Activated T-cell treated with anti-CD3 and anti-CD28 coated beads for 1 hour (primary cell): ENCODE measurements around the gene ATG5.
"Not testable (repeated sequence)": the region's sequence is repeated elsewhere in the genome, so short reads cannot be mapped to it uniquely, and the experiment has no call there.

Source experiments
- DNase-seq: peaks from one replicate; pipeline ENCODE4 v3.0.0-alpha.2; 2020; ENCODE audit warnings: low read depth

Gene ATG5

DNA sequence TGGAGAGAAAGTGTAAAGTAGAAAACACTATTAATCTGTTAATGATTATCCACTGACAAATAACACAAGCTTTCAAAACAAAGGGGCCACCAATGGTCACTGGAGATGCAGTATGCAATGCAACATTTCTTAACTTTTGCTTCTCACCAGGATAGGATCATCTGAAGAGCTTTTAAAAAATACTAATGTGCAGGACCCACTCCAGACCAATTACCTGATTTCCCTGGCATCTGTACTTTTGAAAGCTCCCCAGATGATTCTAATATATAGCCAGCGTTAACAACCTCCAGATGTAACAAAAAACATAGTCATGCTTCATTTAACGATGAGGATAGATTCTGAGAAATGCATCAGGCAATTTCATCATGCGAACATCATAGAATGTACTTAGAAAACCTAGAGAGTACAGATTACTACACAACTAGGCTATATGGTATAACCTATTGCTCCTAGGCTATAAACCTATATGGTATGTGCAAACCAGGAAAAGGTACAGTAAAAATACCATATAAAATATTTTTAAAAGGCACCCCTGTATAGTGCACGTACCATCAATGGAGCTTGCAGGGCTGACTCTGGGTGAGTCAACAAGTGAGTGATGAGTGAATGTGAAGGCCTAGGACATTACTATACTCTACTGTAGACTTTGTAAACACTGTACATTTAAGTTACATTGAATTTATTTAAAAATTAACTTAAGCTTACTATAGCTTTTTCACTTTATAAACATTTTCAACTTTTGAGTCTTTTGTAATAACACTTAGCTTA lies 69.2 kb downstream of the ATG5 start:
- DNase-seq: no peak

DNA sequence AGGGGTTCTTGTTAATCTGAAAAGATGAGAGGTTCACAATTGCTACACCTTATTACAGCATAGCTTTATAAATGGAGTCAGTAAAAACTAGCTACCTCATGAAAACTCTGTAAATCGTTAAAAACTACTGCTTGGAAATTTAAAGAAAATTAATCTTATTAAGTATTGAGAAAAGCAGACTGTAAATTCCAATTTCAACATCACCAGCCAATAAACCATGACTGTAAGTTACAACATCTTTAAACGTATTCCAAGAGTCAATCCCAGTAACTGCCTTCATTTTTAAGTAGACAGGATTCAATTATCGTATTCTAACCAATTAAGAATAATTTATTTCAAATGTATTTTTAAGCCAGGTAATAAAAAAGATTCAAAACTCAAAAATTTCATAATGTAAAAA lies 70.3 kb downstream of the ATG5 start:
- no peak for DNase-seq

DNA sequence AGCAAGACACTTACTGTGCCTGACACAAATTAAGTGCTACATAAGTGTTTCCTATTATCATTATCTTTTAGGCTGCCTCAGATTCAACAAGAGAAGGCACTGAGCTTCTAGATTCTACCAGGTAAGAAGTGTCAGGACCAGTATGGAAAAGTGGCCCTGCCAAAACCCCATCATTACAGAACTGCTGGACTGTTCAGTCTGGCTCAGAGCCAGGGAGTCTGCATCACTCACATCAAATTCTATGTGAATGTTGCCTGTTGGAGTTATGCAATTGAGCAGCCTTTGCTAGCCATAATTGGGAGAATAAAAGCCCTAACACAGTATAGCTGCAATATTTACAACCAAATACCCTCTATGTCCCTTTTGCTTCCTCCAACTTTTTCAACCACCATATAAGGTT lies 70.9 kb downstream of the ATG5 start:
- DNase-seq: no peak

DNA sequence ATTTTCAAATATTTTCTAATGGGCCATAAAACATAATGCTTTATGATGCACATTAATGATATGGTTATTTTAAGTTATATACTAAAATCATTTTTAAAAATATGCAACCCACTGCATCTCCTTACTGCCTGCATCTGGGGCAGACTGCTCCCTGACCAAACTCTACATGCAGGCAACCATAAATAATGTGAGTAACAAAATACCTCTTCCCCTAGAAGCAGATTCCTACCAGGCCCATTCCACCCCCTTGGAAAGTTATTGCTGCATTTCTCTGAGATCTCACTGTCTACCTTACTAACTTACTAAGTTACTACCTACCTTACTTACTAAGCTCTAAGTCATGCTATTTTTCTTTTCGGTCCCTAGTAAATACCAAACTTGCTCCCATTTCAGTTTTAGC lies 71.8 kb downstream of the ATG5 start:
- DNase-seq: no peak

DNA sequence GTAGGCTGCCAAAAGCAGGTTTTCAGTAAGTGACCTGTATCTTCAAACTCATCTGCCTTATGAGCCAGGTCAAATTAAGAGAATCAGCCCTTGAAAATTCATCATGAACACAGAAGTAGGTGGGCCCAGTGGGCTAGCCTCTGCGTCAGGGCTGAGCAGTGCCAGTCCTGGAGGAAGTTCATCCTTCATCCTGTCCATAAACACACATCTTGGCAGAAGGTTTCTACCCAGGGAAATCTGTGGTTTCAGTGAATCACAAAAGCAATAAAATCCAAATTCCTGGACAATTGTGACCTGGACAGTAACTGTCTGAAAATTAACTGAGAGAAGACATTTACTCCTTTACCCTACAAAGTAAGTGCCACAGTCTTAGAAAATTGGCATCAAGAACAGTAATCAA lies 72.4 kb downstream of the ATG5 start:
- DNase-seq: no peak

DNA sequence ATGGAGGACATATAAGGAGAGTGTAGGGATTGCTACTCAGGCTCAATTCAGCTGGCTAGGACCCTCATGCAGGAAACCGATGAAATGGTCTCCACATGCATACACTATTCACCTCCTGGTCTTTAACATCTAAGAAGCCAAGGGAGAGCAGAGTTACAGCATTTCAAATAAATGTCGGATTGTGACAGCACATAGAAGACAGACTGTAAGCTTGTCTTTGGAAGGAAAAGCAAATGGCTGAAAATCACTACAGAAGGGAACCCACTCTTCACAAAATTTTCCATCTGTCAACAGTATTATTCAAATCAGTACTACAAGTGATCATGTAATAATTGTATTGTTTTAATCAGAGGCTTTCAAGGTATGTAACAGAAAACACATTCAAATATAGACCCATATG lies 72.9 kb downstream of the ATG5 start:
- DNase-seq: no peak

DNA sequence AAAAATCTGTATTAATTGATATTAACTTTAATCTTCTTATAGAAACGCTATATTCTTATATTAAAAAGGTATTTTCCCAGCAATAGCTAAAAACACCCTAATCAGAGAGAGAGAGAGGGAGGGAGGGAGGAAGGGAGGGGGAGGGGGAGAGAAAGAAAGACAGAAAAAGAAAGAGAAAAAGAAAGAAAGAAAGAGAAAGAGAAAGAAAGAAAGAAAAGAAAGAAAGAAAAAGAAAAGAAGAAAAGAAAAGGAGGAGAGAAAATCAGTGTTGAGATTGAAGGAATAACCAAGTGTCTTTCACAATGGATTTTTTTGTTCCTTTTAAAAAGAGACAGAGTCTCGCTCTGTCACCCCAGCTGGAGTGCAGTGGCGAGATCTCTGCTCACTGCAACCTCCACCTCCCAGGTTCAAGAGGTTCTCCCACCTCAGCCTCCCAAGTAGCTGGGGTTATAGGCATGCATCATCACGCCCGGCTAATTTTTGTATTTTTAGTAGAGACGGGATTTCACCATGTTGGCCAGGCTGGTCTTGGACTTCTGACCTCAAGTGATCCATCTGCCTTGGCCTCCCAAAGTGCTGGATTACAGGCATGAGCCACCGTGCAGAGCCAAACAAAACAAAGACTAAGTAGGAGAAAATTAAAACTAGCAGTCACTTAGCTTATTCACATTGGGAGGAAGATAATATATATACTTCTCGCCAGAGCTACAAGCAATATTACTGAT lies 73.9 kb downstream of the ATG5 start:
- not testable (repeated sequence) for DNase-seq

DNA sequence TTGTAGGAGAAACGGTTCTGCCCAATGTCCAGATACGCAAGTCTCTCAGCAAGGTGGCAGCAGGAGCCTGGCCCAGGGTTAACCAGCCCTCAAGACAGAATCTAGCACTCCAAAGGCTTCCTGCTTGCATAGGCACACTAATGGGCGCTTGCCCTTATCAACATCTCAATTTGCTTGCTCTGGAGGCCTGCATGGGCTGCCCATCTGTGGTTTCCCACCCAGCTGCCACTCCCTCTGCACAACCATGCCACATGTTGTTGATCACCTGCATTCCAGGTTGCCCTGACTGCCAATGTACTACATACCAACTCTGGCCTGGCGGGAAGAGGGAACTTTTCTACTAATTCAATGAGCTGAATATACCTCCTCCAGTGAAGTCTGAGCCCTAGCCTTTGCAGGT lies 74.6 kb downstream of the ATG5 start:
- no peak for DNase-seq

DNA sequence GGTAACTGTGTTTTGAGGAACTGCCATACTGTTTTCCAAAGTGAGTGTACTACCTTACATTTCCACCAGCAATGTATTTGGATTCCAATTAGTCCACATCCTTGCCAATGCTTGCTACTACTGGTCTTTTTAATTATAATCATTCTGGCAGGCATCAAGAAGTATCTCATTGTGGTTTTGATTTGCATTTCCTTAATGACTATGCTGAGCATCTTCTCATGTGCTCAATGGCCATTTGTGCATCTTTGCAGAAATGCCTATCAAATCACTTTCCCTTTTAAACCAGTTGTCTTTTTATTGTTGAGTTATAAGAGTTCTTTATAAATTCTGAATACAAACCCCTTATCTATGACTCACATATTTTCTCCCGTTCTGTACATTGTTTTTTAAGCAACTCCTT lies 75.9 kb downstream of the ATG5 start:
- no peak for DNase-seq

DNA sequence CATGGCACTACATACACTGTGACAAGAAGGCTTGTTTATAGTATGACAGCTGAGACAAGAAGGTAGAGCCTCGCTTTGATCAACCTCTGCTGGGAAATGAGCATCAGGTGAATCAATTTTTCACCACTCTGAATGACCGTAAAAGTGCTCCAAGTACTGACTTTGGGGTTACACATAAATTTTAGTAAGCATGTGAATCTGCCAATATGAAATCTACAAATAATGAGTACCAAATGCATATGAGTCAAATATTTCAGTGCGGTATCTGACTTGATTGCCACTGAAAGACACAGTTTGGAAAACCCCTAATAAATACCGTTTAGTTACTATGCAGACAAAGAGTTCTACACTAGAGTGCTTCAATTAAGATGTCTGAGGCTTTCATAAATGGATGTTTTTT lies 77.8 kb downstream of the ATG5 start:
- DNase-seq: no peak

DNA sequence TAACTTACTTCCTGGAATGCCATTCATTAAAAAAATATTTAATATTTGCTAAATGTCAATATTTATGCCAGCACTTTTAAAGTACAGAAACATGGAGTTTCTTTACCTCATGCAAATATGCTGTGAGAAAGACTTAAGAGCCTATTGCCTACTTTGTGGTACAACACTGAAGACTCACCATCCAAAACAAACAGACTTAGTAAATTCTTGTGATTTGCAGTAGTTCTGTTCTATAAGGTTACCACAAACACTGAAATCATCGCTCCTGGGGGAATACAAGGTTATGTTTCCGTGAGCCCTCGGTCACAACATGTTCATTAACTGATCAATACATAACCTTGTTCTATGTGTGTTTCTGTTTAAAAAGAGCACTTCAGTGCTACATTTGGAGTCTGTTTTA lies 78.3 kb downstream of the ATG5 start:
- DNase-seq: no peak

DNA sequence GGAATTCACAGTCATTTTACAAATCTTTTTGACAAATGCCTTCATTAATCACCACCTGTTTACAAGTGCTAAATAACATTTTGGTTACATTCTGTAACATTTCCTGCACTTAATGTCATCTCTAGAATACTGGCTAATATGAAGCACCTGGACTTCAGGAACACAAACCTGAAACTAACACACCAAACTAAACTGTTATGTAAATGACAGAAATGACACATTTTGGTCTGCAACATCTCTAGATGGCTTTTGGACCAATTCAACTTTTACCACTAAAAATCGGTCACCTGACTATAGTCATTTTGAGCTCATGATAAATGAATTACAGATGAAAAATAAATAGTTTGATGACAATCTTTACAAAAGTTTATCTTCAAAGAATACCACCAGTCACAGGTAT lies 80.6 kb downstream of the ATG5 start:
- DNase-seq: no peak

DNA sequence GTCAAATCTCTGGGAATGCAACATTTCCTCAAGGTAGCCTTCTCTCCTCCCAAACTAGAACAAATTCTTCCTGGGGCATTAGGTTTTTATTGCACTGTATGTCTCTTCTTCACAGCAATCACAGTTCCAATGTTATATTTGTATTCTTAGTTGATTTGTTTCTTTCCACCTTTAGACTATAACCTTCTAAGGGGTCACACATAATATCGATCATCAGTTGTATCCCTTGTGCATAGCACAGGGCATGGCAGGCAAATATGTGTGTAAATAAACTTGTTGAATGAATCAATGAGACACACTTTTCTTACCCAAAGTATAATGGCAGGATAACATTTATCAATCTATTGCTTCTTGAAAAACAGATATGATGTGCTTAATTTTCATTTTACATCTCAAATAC lies 81.0 kb downstream of the ATG5 start:
- DNase-seq: no peak

DNA sequence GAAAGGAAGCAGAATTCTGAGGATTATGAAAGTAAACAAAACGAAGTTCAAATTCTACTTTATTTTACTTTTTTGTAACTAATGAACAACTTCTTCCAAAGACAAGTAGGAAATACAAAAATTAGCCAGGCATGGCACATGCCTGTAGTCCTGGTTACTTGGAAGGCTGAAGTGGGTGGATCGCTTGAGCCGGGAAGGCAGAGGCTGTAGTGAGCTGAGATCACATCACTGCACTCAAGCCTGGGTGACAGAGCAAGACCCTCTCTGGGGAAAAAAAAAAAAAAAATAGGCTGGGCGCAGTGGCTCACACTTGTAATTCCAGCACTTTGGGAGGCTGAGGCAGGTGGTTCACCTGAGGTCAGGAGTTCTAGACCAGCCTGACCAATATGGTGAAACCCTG lies 82.3 kb downstream of the ATG5 start:
- no peak for DNase-seq

DNA sequence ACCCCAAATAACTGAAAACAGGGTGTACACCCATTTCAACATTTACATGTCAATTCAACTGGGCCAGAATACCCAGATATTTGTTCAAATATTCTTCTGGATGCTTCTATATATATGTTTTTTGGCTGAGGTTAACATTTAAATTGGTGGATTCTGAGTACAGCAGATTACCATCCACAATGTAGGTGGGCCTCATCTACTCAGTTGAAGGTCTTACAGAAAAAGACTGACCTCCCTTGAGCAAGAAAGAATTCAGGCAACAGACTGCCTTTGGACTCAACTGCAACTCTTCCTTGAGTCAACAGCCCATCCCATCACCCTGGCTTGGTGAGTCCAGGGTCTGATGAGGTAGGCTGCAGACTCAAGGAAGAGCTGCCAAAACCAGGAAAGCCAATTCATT lies 84.1 kb downstream of the ATG5 start:
- DNase-seq: no peak

DNA sequence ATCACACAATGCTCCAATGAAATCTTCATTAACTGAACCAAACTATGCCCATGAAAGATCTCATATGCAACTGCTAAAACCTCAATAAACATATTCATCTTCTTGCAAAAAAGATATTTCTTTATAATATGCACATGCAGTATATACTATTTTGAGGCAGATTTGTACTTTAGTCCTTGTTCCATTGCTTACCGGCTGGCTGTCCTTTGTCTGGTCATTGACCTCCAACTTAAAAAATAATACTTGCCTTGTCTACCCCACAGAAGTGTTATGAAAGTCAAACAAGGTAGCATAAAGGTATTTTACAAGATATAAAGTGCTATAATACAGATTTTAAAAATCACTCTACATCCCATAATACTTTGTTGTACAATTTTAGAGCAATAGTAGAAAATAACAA lies 88.3 kb downstream of the ATG5 start:
- DNase-seq: no peak

DNA sequence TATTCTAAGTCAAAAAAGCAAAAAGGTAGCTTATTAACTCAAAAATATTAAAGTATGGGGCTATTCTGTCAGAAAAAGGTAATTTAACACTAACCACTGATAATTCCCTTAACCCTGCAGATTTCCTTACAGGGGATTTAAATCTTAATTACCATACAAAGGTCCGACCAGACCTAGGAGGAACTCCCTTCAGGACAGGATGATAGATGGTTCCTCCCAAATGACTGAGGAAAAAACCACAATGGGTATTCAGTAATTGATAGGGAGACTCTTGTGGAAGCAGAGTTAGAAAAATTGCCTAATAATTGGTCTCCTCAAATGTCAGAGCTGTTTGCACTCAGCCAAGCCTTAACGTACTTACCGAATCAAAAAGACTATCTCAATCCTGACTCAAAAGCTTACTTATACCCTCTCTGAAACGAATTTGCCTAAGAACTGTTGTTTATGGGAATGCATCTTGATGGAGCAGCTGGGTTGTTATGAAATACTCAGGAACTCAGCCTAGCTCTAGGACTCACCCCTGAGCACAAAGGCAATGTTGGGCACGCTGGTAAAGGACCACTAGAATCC lies 95.6 kb downstream of the ATG5 start:
- not testable (repeated sequence) for DNase-seq

DNA sequence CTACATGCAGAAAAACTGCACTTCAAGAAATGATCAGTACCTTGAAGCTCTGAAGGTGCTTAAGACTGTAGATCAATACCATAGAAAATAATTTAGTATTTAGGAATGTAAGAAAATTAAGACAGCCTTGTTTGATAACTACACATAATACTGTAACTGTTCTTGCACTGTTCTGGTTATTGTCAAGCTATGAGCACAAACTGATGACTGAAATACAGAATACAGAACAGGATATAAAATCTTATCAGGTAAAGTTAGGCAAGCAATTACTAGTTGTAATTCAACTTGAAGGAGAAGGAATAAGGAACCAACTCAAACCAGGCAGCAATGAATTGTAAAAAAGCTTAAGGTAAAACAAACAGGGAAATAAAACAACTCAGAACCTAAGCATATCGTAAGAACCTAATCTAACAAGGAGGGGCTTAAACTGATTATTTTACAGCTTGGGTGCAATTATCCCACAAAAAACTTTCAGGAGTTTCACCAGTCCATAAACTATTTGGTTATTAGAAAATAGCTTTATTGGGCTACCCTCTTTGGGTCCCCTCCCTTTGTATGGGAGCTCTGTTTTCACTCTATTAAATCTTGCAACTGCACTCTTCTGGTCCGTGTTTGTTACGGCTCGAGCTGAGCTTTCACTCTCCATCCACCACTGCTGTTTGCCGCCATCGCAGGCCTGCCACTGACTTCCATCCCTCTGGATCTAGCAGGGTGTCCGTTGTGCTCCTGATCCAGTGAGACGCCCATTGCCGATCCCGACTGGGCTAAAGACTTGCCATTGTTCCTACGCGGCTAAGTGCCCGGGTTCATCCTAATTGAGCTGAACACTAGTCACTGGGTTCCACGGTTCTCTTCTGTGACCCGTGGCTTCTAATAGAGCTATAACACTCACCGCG lies 97.7 kb downstream of the ATG5 start:
- DNase-seq: no peak

DNA sequence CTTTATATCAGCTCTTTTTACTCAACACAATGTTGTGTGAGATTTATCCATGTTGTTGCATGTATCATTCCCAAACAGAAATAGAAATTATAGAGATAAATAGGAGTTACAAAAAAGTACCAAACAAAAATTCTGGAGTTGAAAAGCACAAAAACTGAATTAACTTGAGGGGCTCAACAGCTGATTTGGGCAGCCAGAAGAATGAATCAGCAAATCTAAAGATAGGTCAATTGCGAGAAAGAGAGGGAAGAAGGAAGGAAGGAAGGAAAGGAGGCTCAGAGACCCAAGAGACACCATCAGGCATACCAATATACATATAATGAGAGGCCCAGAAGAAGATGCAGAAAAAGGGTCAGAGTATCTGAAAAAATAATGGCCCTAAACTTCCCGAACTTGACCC lies 98.9 kb downstream of the ATG5 start:
- no peak for DNase-seq

DNA sequence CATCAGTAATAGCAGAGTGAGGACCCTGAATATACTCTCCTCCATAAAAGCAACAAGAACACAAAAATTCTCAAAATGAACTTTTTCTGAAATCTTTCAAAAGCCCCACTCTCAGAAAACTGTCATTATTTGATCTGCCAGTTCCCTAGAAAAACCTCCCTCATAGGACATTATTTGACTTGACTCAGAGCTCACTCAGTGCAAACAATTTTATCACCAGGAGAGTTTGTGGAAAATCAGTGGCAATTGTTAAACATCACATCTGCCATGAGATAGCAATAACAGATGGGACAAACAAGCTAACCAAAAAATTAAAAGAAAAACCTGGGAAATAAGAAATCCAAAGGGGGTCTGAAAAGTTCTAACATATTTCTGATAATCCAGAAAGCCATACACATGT lies 100.0 kb downstream of the ATG5 start:
- no peak for DNase-seq

DNA sequence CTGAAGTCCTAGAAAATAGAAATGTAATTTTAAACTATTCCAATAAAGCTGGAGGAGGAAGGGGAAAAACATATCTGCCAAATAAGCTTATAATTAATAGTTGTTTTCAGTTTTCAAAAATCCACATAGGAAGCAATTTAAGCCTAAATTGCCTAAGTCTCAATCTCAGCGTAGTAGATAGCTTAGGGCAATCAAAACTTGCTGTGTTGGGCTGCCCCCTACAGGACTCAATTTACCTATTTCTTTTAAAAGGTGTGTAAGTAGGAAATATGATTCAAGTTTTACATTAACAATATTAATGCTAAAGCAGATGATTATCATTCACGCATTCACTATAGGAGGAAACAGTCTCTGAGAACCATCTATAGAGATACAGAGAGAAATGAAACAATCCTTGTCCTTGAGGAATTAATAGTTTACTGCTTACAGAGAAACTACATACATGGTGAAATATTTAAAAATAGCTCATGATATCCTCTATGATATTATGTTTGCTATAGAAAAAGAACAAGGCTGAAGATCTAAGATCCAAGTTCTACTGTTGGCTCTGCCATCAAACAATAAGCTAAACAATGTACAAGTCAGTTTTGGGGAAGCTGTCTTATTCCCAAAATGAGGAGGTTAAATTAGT lies 102.1 kb downstream of the ATG5 start:
- peak; percentile 55 for DNase-seq

DNA sequence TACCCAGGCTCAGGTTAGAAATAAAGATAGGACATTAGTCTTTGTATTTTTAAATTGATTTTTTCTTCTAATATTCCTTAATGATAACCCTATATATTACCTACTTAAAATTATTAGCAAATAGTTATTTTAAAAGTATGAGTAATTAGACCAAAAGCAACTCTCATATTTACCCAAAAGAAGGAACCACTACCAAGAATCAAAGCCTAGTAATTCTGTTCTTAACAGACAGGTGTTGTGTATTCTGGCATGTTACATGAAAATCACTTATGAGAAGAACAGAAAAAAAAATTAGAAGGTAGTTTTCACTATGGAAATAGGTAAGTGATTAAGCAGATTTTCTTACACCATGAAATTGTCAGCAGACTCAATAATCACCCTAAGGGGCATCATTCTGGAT lies 105.1 kb downstream of the ATG5 start:
- no peak for DNase-seq
